Chondrocyte (in vitro differentiated cells): ENCODE results near the gene SCLY. TPM values are rescaled to one million over a fixed set of nuclear protein-coding genes. Genes with fewer than 3 reads are reported as not detected.

Experiments used
- DNase-seq: peaks from one replicate; pipeline ENCODE4 v3.0.0; 2021; ENCODE audit warnings: mixed read lengths, low spot score
- H3K27ac Mint-ChIP-seq: one replicate; pipeline ENCODE4 v1.8.0; 2021; ENCODE audit warnings: mild to moderate bottlenecking, moderate library complexity, mixed read lengths; ENCODE audit not compliant: unreplicated experiment
- H3K27me3 Mint-ChIP-seq: 2 replicates; pipeline ENCODE4 v1.8.0; 2021; ENCODE audit warnings: low read depth, mixed read lengths
- H3K36me3 Mint-ChIP-seq: 2 replicates; pipeline ENCODE4 v1.8.0; 2021; ENCODE audit warnings: low read depth, mixed read lengths
- H3K4me1 Mint-ChIP-seq: 2 replicates; pipeline ENCODE4 v1.8.0; 2021; ENCODE audit warnings: low read depth, mild to moderate bottlenecking, mixed read lengths
- H3K4me3 Mint-ChIP-seq: one replicate; pipeline ENCODE4 v1.8.0; 2021; ENCODE audit warnings: mild to moderate bottlenecking, moderate library complexity, mixed read lengths; ENCODE audit not compliant: unreplicated experiment
- H3K9me3 Mint-ChIP-seq: 2 replicates; pipeline ENCODE4 v1.8.0; 2021; ENCODE audit warnings: low read depth, mixed read lengths
- total RNA-seq: library from RNA; stranded (reverse); gene quantifications from 3 replicates; pipeline ENCODE4 v1.2.1, GENCODE V29; 2021
- TF ChIP-seq, protein P1 (sequence below): fragments of 200-600 bp; sonication (generic); IDR thresholded peaks from 2 replicates; pipeline ENCODE4 v1.5.0; 2021; ENCODE audit warnings: antibody characterized with exemption, mild to moderate bottlenecking, moderate library complexity

SCLY gene
- total RNA-seq, 1 donor from 2014 or later: 12.7 TPM

- Mint-ChIP-seq H3K27me3 (no peaks in the 10 kb centered on the region), H3K36me3 (no peaks in the 10 kb centered on the region), H3K4me1 (peaks cover 11% of the 10 kb centered on the region), H3K4me3 (no peak overlapping the region), H3K27ac (no peak overlapping the region), H3K9me3 (no peaks in the 10 kb centered on the region)
- peak; percentile 77 for DNase-seq
- TF ChIP-seq, protein P1, sequence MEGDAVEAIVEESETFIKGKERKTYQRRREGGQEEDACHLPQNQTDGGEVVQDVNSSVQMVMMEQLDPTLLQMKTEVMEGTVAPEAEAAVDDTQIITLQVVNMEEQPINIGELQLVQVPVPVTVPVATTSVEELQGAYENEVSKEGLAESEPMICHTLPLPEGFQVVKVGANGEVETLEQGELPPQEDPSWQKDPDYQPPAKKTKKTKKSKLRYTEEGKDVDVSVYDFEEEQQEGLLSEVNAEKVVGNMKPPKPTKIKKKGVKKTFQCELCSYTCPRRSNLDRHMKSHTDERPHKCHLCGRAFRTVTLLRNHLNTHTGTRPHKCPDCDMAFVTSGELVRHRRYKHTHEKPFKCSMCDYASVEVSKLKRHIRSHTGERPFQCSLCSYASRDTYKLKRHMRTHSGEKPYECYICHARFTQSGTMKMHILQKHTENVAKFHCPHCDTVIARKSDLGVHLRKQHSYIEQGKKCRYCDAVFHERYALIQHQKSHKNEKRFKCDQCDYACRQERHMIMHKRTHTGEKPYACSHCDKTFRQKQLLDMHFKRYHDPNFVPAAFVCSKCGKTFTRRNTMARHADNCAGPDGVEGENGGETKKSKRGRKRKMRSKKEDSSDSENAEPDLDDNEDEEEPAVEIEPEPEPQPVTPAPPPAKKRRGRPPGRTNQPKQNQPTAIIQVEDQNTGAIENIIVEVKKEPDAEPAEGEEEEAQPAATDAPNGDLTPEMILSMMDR: no peak
Observed at GRCh38 chr2:238133499-238134392, 72.9 kb downstream of the SCLY start.

DNA sequence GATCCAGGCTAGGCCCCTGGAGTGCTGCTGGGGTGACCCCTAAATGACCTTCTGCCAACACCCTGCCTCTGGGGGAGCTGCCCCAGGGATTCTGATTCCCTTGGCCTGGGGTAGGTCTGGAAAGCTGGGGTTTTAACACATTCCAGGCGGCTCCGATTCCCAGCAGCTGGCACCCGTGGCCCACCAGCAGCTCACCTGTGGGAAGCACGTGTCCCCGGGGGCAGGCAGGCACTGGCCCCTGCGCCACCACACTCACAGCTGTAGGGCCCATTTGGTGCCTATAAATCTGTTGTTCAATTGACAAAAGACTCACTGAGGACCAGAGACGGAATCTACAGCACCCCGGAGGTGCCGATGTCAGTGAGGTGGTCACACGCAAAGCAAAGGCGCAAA lies 73.6 kb downstream of the SCLY start:
- Mint-ChIP-seq H3K27ac (no peak overlapping the region), H3K4me3 (no peak overlapping the region), H3K36me3 (no peaks in the 10 kb centered on the region), H3K9me3 (no peaks in the 10 kb centered on the region), H3K4me1 (peaks cover 11% of the 10 kb centered on the region), H3K27me3 (no peaks in the 10 kb centered on the region)
- peak; percentile 60 for DNase-seq
- TF ChIP-seq, protein P1: no peak

DNA sequence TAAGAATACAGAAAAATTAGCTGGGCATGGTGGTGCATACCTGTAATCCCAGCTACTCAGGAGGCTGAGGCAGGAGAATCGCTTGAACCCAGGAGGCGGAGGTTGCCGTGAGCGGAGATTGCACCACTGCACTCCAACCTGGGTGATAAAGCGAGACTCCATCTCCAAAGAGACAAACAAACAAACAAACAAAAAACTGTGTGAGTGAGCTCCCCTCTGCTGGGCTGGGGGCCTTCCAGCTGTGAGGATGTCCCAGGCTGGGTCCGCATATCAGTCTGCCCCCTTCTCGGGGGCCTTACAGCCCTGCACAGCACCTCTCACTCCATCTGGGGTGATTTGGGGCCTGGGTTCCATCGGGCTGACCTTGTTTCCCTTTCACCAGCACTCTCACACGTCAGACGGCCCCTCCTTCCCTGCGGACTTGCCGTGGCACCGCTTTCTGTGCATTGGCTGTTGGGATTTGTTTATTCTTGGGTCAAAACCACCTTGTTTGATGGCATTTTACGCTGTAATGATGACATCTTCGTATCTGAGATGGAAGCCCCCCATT lies 74.9 kb downstream of the SCLY start:
- no peak overlapping the region for H3K4me3 Mint-ChIP-seq
- H3K27ac Mint-ChIP-seq: no peak overlapping the region
- no peaks in the 10 kb centered on the region for H3K27me3 Mint-ChIP-seq
- peak; percentile 47 for DNase-seq
- TF ChIP-seq, protein P1: no peak
- no peaks in the 10 kb centered on the region for H3K36me3 Mint-ChIP-seq
- H3K9me3 Mint-ChIP-seq: no peaks in the 10 kb centered on the region
- peaks cover 17% of the 10 kb centered on the region for H3K4me1 Mint-ChIP-seq

DNA sequence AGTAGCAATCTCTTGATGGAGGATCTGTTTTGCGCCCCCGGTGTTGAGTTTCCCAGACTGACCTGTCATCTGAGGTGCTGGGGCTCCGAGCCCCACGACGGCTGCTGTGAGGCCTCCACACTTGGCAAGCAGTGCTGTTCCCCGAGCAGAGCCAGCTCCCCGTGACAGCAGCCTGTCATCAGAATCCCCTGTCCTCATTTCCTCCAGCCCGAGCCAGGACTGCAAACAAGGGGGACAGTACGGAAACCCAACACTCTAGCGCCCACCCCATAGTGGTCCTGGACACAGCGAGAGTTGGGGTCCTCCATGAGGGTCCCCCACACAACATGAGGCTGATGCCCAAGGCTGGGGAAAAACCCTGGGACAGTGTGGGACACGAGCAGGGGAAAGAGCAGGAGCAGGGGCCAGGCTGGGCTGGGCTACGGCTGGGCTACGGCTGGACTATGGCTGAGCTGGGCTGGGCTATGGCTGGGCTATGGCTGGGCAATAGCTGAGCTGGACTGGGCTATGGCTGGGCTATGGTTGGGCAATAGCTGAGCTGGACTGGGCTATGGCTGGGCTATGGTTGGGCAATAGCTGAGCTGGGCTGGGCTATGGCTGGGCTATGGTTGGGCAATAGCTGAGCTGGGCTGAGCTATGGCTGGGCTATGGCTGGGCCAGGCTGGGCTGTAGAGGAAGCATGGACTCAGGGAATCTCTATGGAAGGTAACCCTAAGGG lies 76.2 kb downstream of the SCLY start:
- Mint-ChIP-seq H3K27ac (no peak overlapping the region), H3K36me3 (peaks cover 5% of the 10 kb centered on the region), H3K9me3 (no peaks in the 10 kb centered on the region), H3K4me3 (no peak overlapping the region), H3K4me1 (peaks cover 30% of the 10 kb centered on the region), H3K27me3 (no peaks in the 10 kb centered on the region)
- DNase-seq: peak; percentile 87
- TF ChIP-seq, protein P1: no peak

DNA sequence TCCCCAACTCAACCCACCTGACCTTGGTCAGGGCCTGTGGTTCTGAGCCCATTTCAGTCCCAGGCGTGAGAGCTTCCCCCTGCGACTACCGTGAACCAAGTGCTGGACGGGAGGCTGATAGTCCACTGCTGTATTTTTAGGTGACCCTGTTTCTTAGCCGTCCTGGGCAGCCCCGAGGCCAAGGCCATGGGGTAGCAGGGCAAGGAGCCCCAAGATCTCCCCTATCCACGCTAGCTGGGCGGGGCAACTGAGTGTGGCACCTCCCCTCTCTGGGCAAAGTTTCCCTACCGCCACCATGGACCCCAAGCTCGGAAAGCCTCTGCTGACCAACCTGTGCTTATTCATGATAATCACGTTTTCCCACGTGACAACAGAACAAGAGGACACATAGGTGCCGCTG lies 77.1 kb downstream of the SCLY start:
- Mint-ChIP-seq H3K4me1 (peaks cover 36% of the 10 kb centered on the region), H3K27ac (no peak overlapping the region), H3K36me3 (peaks cover 6% of the 10 kb centered on the region), H3K4me3 (peak overlapping the region; percentile 74), H3K27me3 (no peaks in the 10 kb centered on the region), H3K9me3 (no peaks in the 10 kb centered on the region)
- TF ChIP-seq, protein P1: no peak
- no peak for DNase-seq
